Chondrocyte (in vitro differentiated cells): ENCODE data around the gene FREM2. TPM values are rescaled to one million over a fixed set of nuclear protein-coding genes. Genes with fewer than 3 reads are reported as not detected.

ENCODE experiments used
- DNase-seq: peaks from one replicate; pipeline ENCODE4 v3.0.0; 2021; ENCODE audit warnings: mixed read lengths, low spot score
- H3K27ac Mint-ChIP-seq: one replicate; pipeline ENCODE4 v1.8.0; 2021; ENCODE audit warnings: mild to moderate bottlenecking, moderate library complexity, mixed read lengths; ENCODE audit not compliant: unreplicated experiment
- H3K27me3 Mint-ChIP-seq: 2 replicates; pipeline ENCODE4 v1.8.0; 2021; ENCODE audit warnings: low read depth, mixed read lengths
- H3K36me3 Mint-ChIP-seq: 2 replicates; pipeline ENCODE4 v1.8.0; 2021; ENCODE audit warnings: low read depth, mixed read lengths
- H3K4me1 Mint-ChIP-seq: 2 replicates; pipeline ENCODE4 v1.8.0; 2021; ENCODE audit warnings: low read depth, mild to moderate bottlenecking, mixed read lengths
- H3K4me3 Mint-ChIP-seq: one replicate; pipeline ENCODE4 v1.8.0; 2021; ENCODE audit warnings: mild to moderate bottlenecking, moderate library complexity, mixed read lengths; ENCODE audit not compliant: unreplicated experiment
- H3K9me3 Mint-ChIP-seq: 2 replicates; pipeline ENCODE4 v1.8.0; 2021; ENCODE audit warnings: low read depth, mixed read lengths
- CTCF ChIP-seq: fragments of 200-600 bp; sonication (generic); IDR thresholded peaks from 2 replicates; pipeline ENCODE4 v1.5.0; 2021; ENCODE audit warnings: antibody characterized with exemption, mild to moderate bottlenecking, moderate library complexity
- total RNA-seq: library from RNA; stranded (reverse); gene quantifications from 3 replicates; pipeline ENCODE4 v1.2.1, GENCODE V29; 2021

FREM2 gene
- total RNA-seq, 1 donor from 2014 or later = 0.07 TPM

- H3K27me3 Mint-ChIP-seq = peaks cover 33% of the 10 kb centered on the region
- no peak for TF ChIP-seq CTCF
- H3K36me3 Mint-ChIP-seq = no peaks in the 10 kb centered on the region
- no peak overlapping the region for H3K27ac Mint-ChIP-seq
- peak; percentile 93 for DNase-seq
- H3K9me3 Mint-ChIP-seq = peaks cover 2% of the 10 kb centered on the region
- peaks cover 20% of the 10 kb centered on the region for H3K4me1 Mint-ChIP-seq
- H3K4me3 Mint-ChIP-seq = peak overlapping the region; percentile 76
These were observed 661 bp downstream of the FREM2 start for GRCh38 chr13:38687246-38688229.

DNA sequence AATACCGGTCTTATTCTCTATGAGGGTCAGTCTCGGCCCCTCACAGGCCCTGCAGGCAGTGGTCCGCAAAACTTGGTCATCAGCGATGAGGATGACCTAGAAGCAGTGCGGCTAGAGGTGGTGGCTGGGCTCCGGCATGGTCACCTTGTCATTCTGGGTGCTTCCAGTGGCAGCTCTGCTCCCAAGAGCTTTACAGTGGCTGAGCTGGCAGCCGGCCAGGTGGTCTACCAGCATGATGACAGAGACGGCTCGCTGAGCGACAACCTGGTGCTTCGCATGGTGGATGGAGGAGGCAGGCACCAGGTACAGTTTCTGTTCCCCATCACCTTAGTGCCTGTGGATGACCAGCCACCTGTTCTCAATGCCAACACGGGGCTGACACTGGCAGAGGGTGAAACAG, 1.8 kb downstream of the FREM2 start:
- peak; percentile 91 for DNase-seq
- Mint-ChIP-seq H3K27ac (no peak overlapping the region), H3K36me3 (no peaks in the 10 kb centered on the region), H3K4me1 (peaks cover 20% of the 10 kb centered on the region), H3K27me3 (peaks cover 33% of the 10 kb centered on the region), H3K4me3 (no peak overlapping the region), H3K9me3 (peaks cover 2% of the 10 kb centered on the region)
- no peak for TF ChIP-seq CTCF

- peaks cover 20% of the 10 kb centered on the region for H3K4me1 Mint-ChIP-seq
- no peak for DNase-seq
- TF ChIP-seq CTCF = no peak
- no peak overlapping the region for H3K27ac Mint-ChIP-seq
- H3K4me3 Mint-ChIP-seq = no peak overlapping the region
- no peaks in the 10 kb centered on the region for H3K36me3 Mint-ChIP-seq
- peaks cover 33% of the 10 kb centered on the region for H3K27me3 Mint-ChIP-seq
- peaks cover 2% of the 10 kb centered on the region for H3K9me3 Mint-ChIP-seq
These were observed 3.4 kb downstream of the FREM2 start for GRCh38 chr13:38690231-38690630.

- Mint-ChIP-seq H3K27ac (no peak overlapping the region), H3K4me3 (no peak overlapping the region), H3K27me3 (peaks cover 18% of the 10 kb centered on the region), H3K4me1 (no peaks in the 10 kb centered on the region), H3K36me3 (no peaks in the 10 kb centered on the region), H3K9me3 (peaks cover 2% of the 10 kb centered on the region)
- TF ChIP-seq CTCF = no peak
- no peak for DNase-seq
These were observed 6.3 kb downstream of the FREM2 start for GRCh38 chr13:38693168-38693567.

DNA sequence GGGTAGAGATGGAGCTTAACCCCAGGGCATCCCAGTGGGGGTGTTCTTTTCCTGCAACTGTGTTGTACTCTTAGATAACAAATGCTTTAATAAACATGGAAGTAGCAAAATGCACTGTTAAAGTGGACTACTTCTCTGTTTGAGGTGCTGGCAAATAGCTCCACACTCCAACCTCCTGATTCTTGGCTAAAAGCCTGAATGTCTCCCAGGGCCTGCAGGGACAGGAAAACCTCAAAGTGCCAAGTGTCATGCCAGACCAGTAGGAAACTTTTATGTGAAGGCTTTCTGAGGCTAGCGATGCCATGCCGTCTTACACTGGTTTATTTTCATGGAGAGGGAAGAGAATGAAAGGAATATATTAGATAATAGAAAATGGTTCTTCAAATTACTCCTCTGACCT, 6.8 kb downstream of the FREM2 start:
- H3K27ac Mint-ChIP-seq = no peak overlapping the region
- DNase-seq = no peak
- no peak overlapping the region for H3K4me3 Mint-ChIP-seq
- TF ChIP-seq CTCF = no peak
- peaks cover 15% of the 10 kb centered on the region for H3K27me3 Mint-ChIP-seq
- no peaks in the 10 kb centered on the region for H3K36me3 Mint-ChIP-seq
- H3K9me3 Mint-ChIP-seq = peaks cover 2% of the 10 kb centered on the region
- H3K4me1 Mint-ChIP-seq = no peaks in the 10 kb centered on the region
